ENCODE results near the gene FHIT. TPM values are rescaled to one million over a fixed set of nuclear protein-coding genes. Genes with fewer than 3 reads are reported as not detected.

Gene FHIT
- total and polyA plus RNA-seq, 2 experiments from 2014 or later = 9.7 to 16.2 TPM

DNA sequence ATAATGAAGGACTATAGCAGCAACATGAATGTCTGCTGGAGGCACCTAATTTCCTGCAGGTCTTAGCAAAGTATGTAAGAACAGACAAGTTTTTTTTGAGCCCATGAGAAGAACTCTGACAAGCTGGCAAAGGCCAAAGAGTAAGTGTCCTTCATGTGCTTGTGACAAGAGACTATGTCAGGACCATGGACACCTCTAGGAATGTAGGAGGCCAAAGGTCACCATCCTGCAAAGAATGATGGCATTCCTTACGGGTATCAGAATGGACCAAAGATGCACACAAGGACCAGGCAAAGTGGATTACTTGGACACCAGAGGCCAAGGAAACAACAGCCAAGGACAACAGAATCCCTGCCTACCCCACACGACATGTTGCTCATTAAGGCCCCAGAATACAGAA is 1343.0 kb downstream of the FHIT start:
- no peaks in the 10 kb centered on the region for H3K27me3 ChIP-seq

DNA sequence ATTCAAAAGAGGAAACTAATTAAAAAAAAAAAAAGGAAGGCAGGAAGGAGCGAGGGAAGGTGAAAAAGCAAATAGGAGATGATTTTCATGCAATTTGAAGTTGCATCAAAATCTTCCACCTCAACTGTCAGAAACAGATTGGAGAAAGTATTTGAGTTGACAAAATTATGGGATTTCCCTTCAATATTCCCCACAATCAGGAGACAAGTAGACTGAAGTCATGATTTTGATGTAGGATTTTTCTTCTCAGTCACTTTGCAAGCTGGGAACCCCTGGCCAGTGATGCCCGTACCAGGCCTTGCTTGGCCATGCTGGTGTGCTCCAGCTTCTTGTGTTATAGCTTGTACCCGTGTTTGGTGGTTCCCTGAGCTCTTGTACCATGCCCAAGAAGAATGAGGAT is 1347.0 kb downstream of the FHIT start:
- H2AFZ ChIP-seq = no peak overlapping the region
- H3K79me2 ChIP-seq = no peaks in the 10 kb centered on the region
- no peaks in the 10 kb centered on the region for H3K9me3 ChIP-seq (ENCODE audit: low read depth)
- WGBS (ENCODE audit: low lambda C conversion rate, missing lambda C conversion rate) = 91% methylated on average over 3 of the region's 3 CpGs
- H3K4me3 ChIP-seq = no peak overlapping the region
- no peaks in the 10 kb centered on the region for H4K20me1 ChIP-seq (ENCODE audit: insufficient read depth, poor library complexity, severe bottlenecking)
- no peak overlapping the region for H3K27ac ChIP-seq
- TF ChIP-seq, protein P1, sequence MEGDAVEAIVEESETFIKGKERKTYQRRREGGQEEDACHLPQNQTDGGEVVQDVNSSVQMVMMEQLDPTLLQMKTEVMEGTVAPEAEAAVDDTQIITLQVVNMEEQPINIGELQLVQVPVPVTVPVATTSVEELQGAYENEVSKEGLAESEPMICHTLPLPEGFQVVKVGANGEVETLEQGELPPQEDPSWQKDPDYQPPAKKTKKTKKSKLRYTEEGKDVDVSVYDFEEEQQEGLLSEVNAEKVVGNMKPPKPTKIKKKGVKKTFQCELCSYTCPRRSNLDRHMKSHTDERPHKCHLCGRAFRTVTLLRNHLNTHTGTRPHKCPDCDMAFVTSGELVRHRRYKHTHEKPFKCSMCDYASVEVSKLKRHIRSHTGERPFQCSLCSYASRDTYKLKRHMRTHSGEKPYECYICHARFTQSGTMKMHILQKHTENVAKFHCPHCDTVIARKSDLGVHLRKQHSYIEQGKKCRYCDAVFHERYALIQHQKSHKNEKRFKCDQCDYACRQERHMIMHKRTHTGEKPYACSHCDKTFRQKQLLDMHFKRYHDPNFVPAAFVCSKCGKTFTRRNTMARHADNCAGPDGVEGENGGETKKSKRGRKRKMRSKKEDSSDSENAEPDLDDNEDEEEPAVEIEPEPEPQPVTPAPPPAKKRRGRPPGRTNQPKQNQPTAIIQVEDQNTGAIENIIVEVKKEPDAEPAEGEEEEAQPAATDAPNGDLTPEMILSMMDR (IDR thresholded peaks at IDR 0.05; ENCODE audit: poor library complexity) = no peak
- no peak for TF ChIP-seq EZH2 (IDR thresholded peaks at IDR 0.05; ENCODE audit: borderline replicate concordance)
- no peak for TF ChIP-seq EZH2phosphoT487 (IDR thresholded peaks at IDR 0.05; ENCODE audit: low read depth, severe bottlenecking, unreplicated experiment)
- H3K9me2 ChIP-seq (replicated peaks; ENCODE audit: insufficient read depth) = no peaks in the 10 kb centered on the region
- H3K36me3 ChIP-seq (replicated peaks; ENCODE audit: insufficient read depth, low read depth) = no peaks in the 10 kb centered on the region
- DNase-seq (ENCODE audit: low spot score) = no peak
- H3K27me3 ChIP-seq = no peaks in the 10 kb centered on the region
- no peaks in the 10 kb centered on the region for H3K4me1 ChIP-seq (ENCODE audit: insufficient read depth)
- H3K4me2 ChIP-seq = no peak overlapping the region

More for the DNA sequence above, 1343.0 kb downstream of the FHIT start:
- TF ChIP-seq EZH2phosphoT487 (IDR thresholded peaks at IDR 0.05; ENCODE audit: low read depth, severe bottlenecking, unreplicated experiment) (no peak), EZH2 (IDR thresholded peaks at IDR 0.05; ENCODE audit: borderline replicate concordance) (no peak)
- TF ChIP-seq, protein P1 (IDR thresholded peaks at IDR 0.05; ENCODE audit: poor library complexity) = no peak
- H3K9me3 ChIP-seq (ENCODE audit: low read depth) = no peaks in the 10 kb centered on the region
- H3K9me2 ChIP-seq (replicated peaks; ENCODE audit: insufficient read depth) = no peaks in the 10 kb centered on the region
- DNase-seq (ENCODE audit: low spot score) = no peak
- no peak overlapping the region for H2AFZ ChIP-seq
- no peaks in the 10 kb centered on the region for H3K4me1 ChIP-seq (ENCODE audit: insufficient read depth)
- H3K27ac ChIP-seq = no peak overlapping the region
- H4K20me1 ChIP-seq (ENCODE audit: insufficient read depth, poor library complexity, severe bottlenecking) = no peaks in the 10 kb centered on the region
- H3K4me2 ChIP-seq = no peak overlapping the region
- H3K79me2 ChIP-seq = no peaks in the 10 kb centered on the region
- no peak overlapping the region for H3K4me3 ChIP-seq
- WGBS (ENCODE audit: low lambda C conversion rate, missing lambda C conversion rate) = 87% methylated on average over 2 of the region's 2 CpGs
- no peaks in the 10 kb centered on the region for H3K36me3 ChIP-seq (replicated peaks; ENCODE audit: insufficient read depth, low read depth)

DNA sequence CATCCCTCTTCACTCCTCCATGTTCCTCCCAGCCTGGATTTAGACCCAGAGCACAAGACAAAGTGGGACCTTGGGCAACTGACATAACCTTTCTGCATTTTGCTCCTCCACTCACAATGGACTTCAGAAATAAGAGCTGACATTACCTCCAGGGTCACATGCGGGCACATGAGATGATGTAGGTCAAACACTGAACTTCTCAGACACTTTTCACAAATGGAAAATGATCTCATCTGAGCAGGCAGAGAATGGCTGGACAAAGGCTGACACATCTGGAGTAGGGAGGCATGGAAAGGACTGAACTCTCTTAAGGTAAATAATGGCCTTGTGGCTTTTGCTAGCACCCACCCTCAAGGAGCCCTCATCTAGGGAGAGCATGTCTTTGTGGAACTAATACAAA is 1352.2 kb downstream of the FHIT start:
- no peaks in the 10 kb centered on the region for H3K9me3 ChIP-seq (ENCODE audit: low read depth)
- no peaks in the 10 kb centered on the region for H3K4me1 ChIP-seq (ENCODE audit: insufficient read depth)
- no peak overlapping the region for H3K4me3 ChIP-seq
- no peak overlapping the region for H2AFZ ChIP-seq
- H3K27ac ChIP-seq = no peak overlapping the region
- H3K36me3 ChIP-seq (replicated peaks; ENCODE audit: insufficient read depth, low read depth) = no peaks in the 10 kb centered on the region
- no peak overlapping the region for H3K4me2 ChIP-seq
- TF ChIP-seq EZH2phosphoT487 (IDR thresholded peaks at IDR 0.05; ENCODE audit: low read depth, severe bottlenecking, unreplicated experiment) (no peak), EZH2 (IDR thresholded peaks at IDR 0.05; ENCODE audit: borderline replicate concordance) (no peak)
- TF ChIP-seq, protein P1 (IDR thresholded peaks at IDR 0.05; ENCODE audit: poor library complexity) = no peak
- H3K79me2 ChIP-seq = no peaks in the 10 kb centered on the region
- H3K9me2 ChIP-seq (replicated peaks; ENCODE audit: insufficient read depth) = no peaks in the 10 kb centered on the region
- H3K27me3 ChIP-seq = no peaks in the 10 kb centered on the region
- H4K20me1 ChIP-seq (ENCODE audit: insufficient read depth, poor library complexity, severe bottlenecking) = no peaks in the 10 kb centered on the region
- DNase-seq (ENCODE audit: low spot score) = no peak
- 89% methylated on average over 1 of the region's 1 CpG for WGBS (ENCODE audit: low lambda C conversion rate, missing lambda C conversion rate)

DNA sequence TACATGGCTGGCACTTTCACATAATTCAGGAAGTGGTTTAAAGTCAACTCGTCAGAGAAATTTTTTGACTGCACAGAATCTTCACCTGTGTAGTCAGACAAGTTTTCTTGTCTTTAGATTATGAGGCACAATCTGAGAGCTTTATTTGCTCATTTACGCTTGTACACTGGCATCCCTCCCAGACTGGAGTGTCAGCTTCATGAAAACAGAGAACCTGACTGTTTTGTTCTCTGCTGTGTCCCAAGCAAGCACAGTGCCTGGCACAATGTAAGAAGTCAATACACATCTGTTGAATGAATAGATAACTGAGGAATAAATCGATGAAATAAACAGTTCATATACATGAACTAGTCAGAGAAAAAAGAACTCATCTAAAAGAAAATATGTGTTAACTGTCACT is 1355.3 kb downstream of the FHIT start:
- no peaks in the 10 kb centered on the region for H3K9me3 ChIP-seq (ENCODE audit: low read depth)
- no peaks in the 10 kb centered on the region for H3K9me2 ChIP-seq (replicated peaks; ENCODE audit: insufficient read depth)
- 80% methylated on average over 3 of the region's 3 CpGs for WGBS (ENCODE audit: low lambda C conversion rate, missing lambda C conversion rate)
- no peaks in the 10 kb centered on the region for H3K4me1 ChIP-seq (ENCODE audit: insufficient read depth)
- no peak overlapping the region for H3K4me2 ChIP-seq
- no peak overlapping the region for H3K4me3 ChIP-seq
- no peaks in the 10 kb centered on the region for H3K27me3 ChIP-seq
- H4K20me1 ChIP-seq (ENCODE audit: insufficient read depth, poor library complexity, severe bottlenecking) = no peaks in the 10 kb centered on the region
- H3K79me2 ChIP-seq = no peaks in the 10 kb centered on the region
- H3K27ac ChIP-seq = no peak overlapping the region
- TF ChIP-seq, protein P1 (IDR thresholded peaks at IDR 0.05; ENCODE audit: poor library complexity) = no peak
- TF ChIP-seq EZH2phosphoT487 (IDR thresholded peaks at IDR 0.05; ENCODE audit: low read depth, severe bottlenecking, unreplicated experiment) = no peak
- no peak for TF ChIP-seq EZH2 (IDR thresholded peaks at IDR 0.05; ENCODE audit: borderline replicate concordance)
- no peaks in the 10 kb centered on the region for H3K36me3 ChIP-seq (replicated peaks; ENCODE audit: insufficient read depth, low read depth)
- DNase-seq (ENCODE audit: low spot score) = no peak
- no peak overlapping the region for H2AFZ ChIP-seq

Data from hepatocyte (in vitro differentiated cells).